ENCODE measurements around the gene ANKRD10.

The ANKRD10 gene

GRCh38 chr13:110894086-110894485 is 20.8 kb downstream of the ANKRD10 start:
- Histone ChIP-seq H3K27me3 (ENCODE audit: control insufficient read depth, insufficient read depth, low read length) (no peaks in the 10 kb centered on the region), H3K36me3 (ENCODE audit: control insufficient read depth, insufficient read depth, low read length) (peaks cover 83% of the 10 kb centered on the region), H3K4me3 (ENCODE audit: low read depth, low read length) (no peak overlapping the region), H3K4me1 (ENCODE audit: control insufficient read depth, insufficient read depth, low read length) (peaks cover 7% of the 10 kb centered on the region; the same call in 1 of the 2 replicates), H3K9ac (ENCODE audit: low read depth, low read length) (no peak overlapping the region), H3K9me3 (ENCODE audit: control insufficient read depth, insufficient read depth, low read length) (no peaks in the 10 kb centered on the region), H3K27ac (ENCODE audit: low read depth, low read length) (no peak overlapping the region)

- H3K27ac ChIP-seq (ENCODE audit: low read depth, low read length) = no peak overlapping the region
- no peaks in the 10 kb centered on the region for H3K27me3 ChIP-seq (ENCODE audit: control insufficient read depth, insufficient read depth, low read length)
- peaks cover 80% of the 10 kb centered on the region for H3K36me3 ChIP-seq (ENCODE audit: control insufficient read depth, insufficient read depth, low read length)
- no peak overlapping the region for H3K4me3 ChIP-seq (ENCODE audit: low read depth, low read length)
- H3K9me3 ChIP-seq (ENCODE audit: control insufficient read depth, insufficient read depth, low read length) = no peaks in the 10 kb centered on the region
- H3K9ac ChIP-seq (ENCODE audit: low read depth, low read length) = no peak overlapping the region
- H3K4me1 ChIP-seq (ENCODE audit: control insufficient read depth, insufficient read depth, low read length) = peaks cover 10% of the 10 kb centered on the region
These were observed 21.3 kb downstream of the ANKRD10 start for GRCh38 chr13:110893571-110893970.

- no peaks in the 10 kb centered on the region for H3K9me3 ChIP-seq (ENCODE audit: control insufficient read depth, insufficient read depth, low read length)
- H3K36me3 ChIP-seq (ENCODE audit: control insufficient read depth, insufficient read depth, low read length) = peaks cover 51% of the 10 kb centered on the region
- peaks cover 37% of the 10 kb centered on the region for H3K4me1 ChIP-seq (ENCODE audit: control insufficient read depth, insufficient read depth, low read length)
- H3K9ac ChIP-seq (ENCODE audit: low read depth, low read length) = no peak overlapping the region
- H3K27me3 ChIP-seq (ENCODE audit: control insufficient read depth, insufficient read depth, low read length) = no peaks in the 10 kb centered on the region
- no peak overlapping the region for H3K27ac ChIP-seq (ENCODE audit: low read depth, low read length)
- no peak overlapping the region for H3K4me3 ChIP-seq (ENCODE audit: low read depth, low read length)
These were observed 24.3 kb downstream of the ANKRD10 start for GRCh38 chr13:110890279-110891165.

- Histone ChIP-seq H3K9me3 (ENCODE audit: control insufficient read depth, insufficient read depth, low read length) (no peaks in the 10 kb centered on the region), H3K4me1 (ENCODE audit: control insufficient read depth, insufficient read depth, low read length) (peaks cover 39% of the 10 kb centered on the region), H3K36me3 (ENCODE audit: control insufficient read depth, insufficient read depth, low read length) (peaks cover 34% of the 10 kb centered on the region), H3K9ac (ENCODE audit: low read depth, low read length) (no peak overlapping the region), H3K27me3 (ENCODE audit: control insufficient read depth, insufficient read depth, low read length) (no peaks in the 10 kb centered on the region), H3K4me3 (ENCODE audit: low read depth, low read length) (no peak overlapping the region), H3K27ac (ENCODE audit: low read depth, low read length) (peak overlapping the region; percentile 31)
These were observed 26.5 kb downstream of the ANKRD10 start for GRCh38 chr13:110888390-110888789.

GRCh38 chr13:110887597-110888333 is 27.1 kb downstream of the ANKRD10 start:
- H3K9me3 ChIP-seq (ENCODE audit: control insufficient read depth, insufficient read depth, low read length) = no peaks in the 10 kb centered on the region
- no peak overlapping the region for H3K4me3 ChIP-seq (ENCODE audit: low read depth, low read length)
- H3K9ac ChIP-seq (ENCODE audit: low read depth, low read length) = 0 out of 2 replicates have a peak overlapping the region, but pooled peaks have one; percentile 2
- peak overlapping the region; percentile 31 for H3K27ac ChIP-seq (ENCODE audit: low read depth, low read length)
- no peaks in the 10 kb centered on the region for H3K27me3 ChIP-seq (ENCODE audit: control insufficient read depth, insufficient read depth, low read length)
- peaks cover 39% of the 10 kb centered on the region for H3K4me1 ChIP-seq (ENCODE audit: control insufficient read depth, insufficient read depth, low read length)
- H3K36me3 ChIP-seq (ENCODE audit: control insufficient read depth, insufficient read depth, low read length) = peaks cover 33% of the 10 kb centered on the region

- Histone ChIP-seq H3K27ac (ENCODE audit: low read depth, low read length) (no peak overlapping the region), H3K4me3 (ENCODE audit: low read depth, low read length) (no peak overlapping the region), H3K36me3 (ENCODE audit: control insufficient read depth, insufficient read depth, low read length) (peaks cover 27% of the 10 kb centered on the region)
These were observed 27.8 kb downstream of the ANKRD10 start for GRCh38 chr13:110886870-110887596.

GRCh38 chr13:110885966-110886869 is 28.7 kb downstream of the ANKRD10 start:
- Histone ChIP-seq H3K27ac (ENCODE audit: low read depth, low read length) (peak overlapping the region; percentile 40), H3K4me3 (ENCODE audit: low read depth, low read length) (no peak overlapping the region), H3K36me3 (ENCODE audit: control insufficient read depth, insufficient read depth, low read length) (peaks cover 19% of the 10 kb centered on the region)

More at GRCh38 chr13:110886870-110887596, 27.8 kb downstream of the ANKRD10 start:
- Histone ChIP-seq H3K9ac (ENCODE audit: low read depth, low read length) (no peak overlapping the region), H3K27me3 (ENCODE audit: control insufficient read depth, insufficient read depth, low read length) (no peaks in the 10 kb centered on the region), H3K4me1 (ENCODE audit: control insufficient read depth, insufficient read depth, low read length) (peaks cover 39% of the 10 kb centered on the region), H3K9me3 (ENCODE audit: control insufficient read depth, insufficient read depth, low read length) (no peaks in the 10 kb centered on the region)

GRCh38 chr13:110885516-110885915 is 29.4 kb downstream of the ANKRD10 start:
- Histone ChIP-seq H3K27ac (ENCODE audit: low read depth, low read length) (no peak overlapping the region), H3K9ac (ENCODE audit: low read depth, low read length) (no peak overlapping the region)

More at GRCh38 chr13:110885966-110886869, 28.7 kb downstream of the ANKRD10 start:
- Histone ChIP-seq H3K27me3 (ENCODE audit: control insufficient read depth, insufficient read depth, low read length) (no peaks in the 10 kb centered on the region), H3K4me1 (ENCODE audit: control insufficient read depth, insufficient read depth, low read length) (peaks cover 39% of the 10 kb centered on the region), H3K9me3 (ENCODE audit: control insufficient read depth, insufficient read depth, low read length) (no peaks in the 10 kb centered on the region), H3K9ac (ENCODE audit: low read depth, low read length) (no peak overlapping the region)

GRCh38 chr13:110884517-110884916 is 30.4 kb downstream of the ANKRD10 start:
- Histone ChIP-seq H3K4me3 (ENCODE audit: low read depth, low read length) (no peak overlapping the region), H3K9ac (ENCODE audit: low read depth, low read length) (no peak overlapping the region), H3K9me3 (ENCODE audit: control insufficient read depth, insufficient read depth, low read length) (no peaks in the 10 kb centered on the region), H3K4me1 (ENCODE audit: control insufficient read depth, insufficient read depth, low read length) (peaks cover 36% of the 10 kb centered on the region), H3K27ac (ENCODE audit: low read depth, low read length) (no peak overlapping the region), H3K36me3 (ENCODE audit: control insufficient read depth, insufficient read depth, low read length) (peaks cover 8% of the 10 kb centered on the region; the same call in 1 of the 2 replicates), H3K27me3 (ENCODE audit: control insufficient read depth, insufficient read depth, low read length) (no peaks in the 10 kb centered on the region)

More at GRCh38 chr13:110885516-110885915, 29.4 kb downstream of the ANKRD10 start:
- no peak overlapping the region for H3K4me3 ChIP-seq (ENCODE audit: low read depth, low read length)
- no peaks in the 10 kb centered on the region for H3K9me3 ChIP-seq (ENCODE audit: control insufficient read depth, insufficient read depth, low read length)
- H3K4me1 ChIP-seq (ENCODE audit: control insufficient read depth, insufficient read depth, low read length) = peaks cover 37% of the 10 kb centered on the region
- H3K27me3 ChIP-seq (ENCODE audit: control insufficient read depth, insufficient read depth, low read length) = no peaks in the 10 kb centered on the region
- peaks cover 12% of the 10 kb centered on the region for H3K36me3 ChIP-seq (ENCODE audit: control insufficient read depth, insufficient read depth, low read length)

GRCh38 chr13:110883542-110883941 is 31.3 kb downstream of the ANKRD10 start:
- no peak overlapping the region for H3K27ac ChIP-seq (ENCODE audit: low read depth, low read length)
- H3K36me3 ChIP-seq (ENCODE audit: control insufficient read depth, insufficient read depth, low read length) = peaks cover 8% of the 10 kb centered on the region; the same call in 1 of the 2 replicates
- no peaks in the 10 kb centered on the region for H3K9me3 ChIP-seq (ENCODE audit: control insufficient read depth, insufficient read depth, low read length)
- no peak overlapping the region for H3K4me3 ChIP-seq (ENCODE audit: low read depth, low read length)
- no peak overlapping the region for H3K9ac ChIP-seq (ENCODE audit: low read depth, low read length)
- peaks cover 29% of the 10 kb centered on the region for H3K4me1 ChIP-seq (ENCODE audit: control insufficient read depth, insufficient read depth, low read length)
- no peaks in the 10 kb centered on the region for H3K27me3 ChIP-seq (ENCODE audit: control insufficient read depth, insufficient read depth, low read length)
